ENCODE data around the gene NECAB3.

The NECAB3 gene

DNA sequence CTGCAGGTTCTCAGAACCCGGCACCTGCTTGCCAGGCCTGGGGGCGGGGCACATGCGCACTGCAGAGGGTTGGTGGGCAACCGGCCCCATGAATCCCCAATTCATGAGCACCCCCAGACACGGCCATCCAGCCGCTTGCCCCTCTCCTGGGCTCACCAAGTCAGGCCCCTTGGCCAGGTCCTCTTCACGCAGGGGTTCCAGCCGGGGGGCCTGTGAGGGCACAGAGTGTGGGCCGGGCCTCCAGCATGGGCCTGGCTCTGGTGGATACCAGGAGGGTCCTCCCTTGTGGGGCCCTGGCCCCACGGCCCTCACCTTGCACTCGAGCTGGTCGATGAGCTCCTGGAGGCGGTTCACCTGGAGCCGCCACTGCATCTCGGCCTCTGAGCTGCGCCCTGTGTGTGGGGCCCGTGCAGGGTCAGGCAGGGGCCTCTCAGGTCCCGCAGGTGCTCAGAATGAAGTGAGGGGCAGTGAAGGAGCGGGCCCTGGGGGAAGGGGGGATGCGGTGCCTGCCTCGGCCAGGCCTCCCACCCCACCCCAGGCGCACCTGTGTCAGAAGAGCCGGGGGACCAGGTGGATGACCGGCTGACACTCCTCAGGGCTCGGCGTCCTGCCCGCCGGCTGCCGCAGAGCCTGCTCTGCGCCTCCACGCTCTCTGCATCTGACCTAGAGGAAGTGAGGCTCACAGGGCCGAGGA lies 14.7 kb downstream of the NECAB3 start:
- no peak overlapping the region for H3K27ac ChIP-seq (ENCODE audit: low read length)
- no peak overlapping the region for H3K4me3 ChIP-seq (ENCODE audit: low read length in 2 of 2)
- H3K9ac ChIP-seq (ENCODE audit: low read length in 2 of 2): no peak overlapping the region
- peaks cover 22% of the 10 kb centered on the region for H3K4me1 ChIP-seq (ENCODE audit: control insufficient read depth, insufficient read depth, low read length)
- H3K27me3 ChIP-seq (ENCODE audit: control insufficient read depth in 1 of 2, insufficient read depth in 2 of 2, low read length in 2 of 2): no peaks in the 10 kb centered on the region
- H3K36me3 ChIP-seq (ENCODE audit: control insufficient read depth in 2 of 2, insufficient read depth in 2 of 2, low read length in 2 of 2): peaks cover 14 to 17% of the 10 kb centered on the region in 2 donors
- no peaks in the 10 kb centered on the region for H3K9me3 ChIP-seq (ENCODE audit: control insufficient read depth in 2 of 2, low read length in 2 of 2)

DNA sequence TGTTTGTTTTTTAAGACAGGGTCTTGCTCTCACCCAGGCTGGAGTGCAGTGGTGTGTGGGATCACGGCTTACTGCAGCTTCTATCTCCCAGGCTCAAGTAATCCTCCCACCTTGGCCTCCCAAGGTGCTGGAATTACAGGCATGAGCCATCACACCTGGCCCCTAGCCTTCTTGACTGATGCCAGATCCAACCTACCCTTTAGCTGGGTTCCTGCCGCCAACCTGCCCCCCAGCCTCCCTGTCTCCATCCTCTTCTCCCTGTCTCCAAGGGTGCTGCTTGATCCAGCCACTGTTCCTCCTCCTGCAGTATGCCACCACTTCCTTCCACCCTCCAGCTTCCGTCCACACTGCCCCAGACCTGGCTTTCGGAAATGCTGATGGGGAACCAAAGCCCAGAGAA lies 15.3 kb downstream of the NECAB3 start:
- H3K4me3 ChIP-seq (ENCODE audit: low read length in 2 of 2): no peak overlapping the region
- H3K9me3 ChIP-seq (ENCODE audit: control insufficient read depth in 2 of 2, low read length in 2 of 2): no peaks in the 10 kb centered on the region
- peaks cover 14 to 17% of the 10 kb centered on the region in 2 donors for H3K36me3 ChIP-seq (ENCODE audit: control insufficient read depth in 2 of 2, insufficient read depth in 2 of 2, low read length in 2 of 2)
- H3K9ac ChIP-seq (ENCODE audit: low read length in 2 of 2): no peak overlapping the region
- H3K4me1 ChIP-seq (ENCODE audit: control insufficient read depth, insufficient read depth, low read length): peaks cover 18% of the 10 kb centered on the region
- no peak overlapping the region for H3K27ac ChIP-seq (ENCODE audit: low read length)
- H3K27me3 ChIP-seq (ENCODE audit: control insufficient read depth in 1 of 2, insufficient read depth in 2 of 2, low read length in 2 of 2): no peaks in the 10 kb centered on the region

DNA sequence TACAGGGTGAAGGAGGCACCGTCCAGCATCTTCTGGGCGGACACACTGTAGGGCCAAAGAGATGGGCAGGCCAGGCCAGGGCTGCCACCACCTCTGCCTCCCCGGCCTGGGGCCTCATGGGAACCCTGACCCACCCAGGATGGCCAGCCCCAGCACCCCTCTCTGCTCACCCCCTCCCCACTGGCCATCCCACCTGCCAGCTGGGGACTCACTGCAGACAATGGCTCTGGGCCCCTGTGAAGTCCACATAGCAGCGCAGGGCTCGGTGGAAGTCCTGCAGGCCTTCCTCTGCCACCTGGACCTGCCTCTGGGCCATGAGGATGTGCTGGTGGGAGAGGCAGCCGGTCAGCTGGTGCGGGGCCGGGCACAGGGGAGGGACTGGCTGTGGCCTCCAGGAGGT lies 15.7 kb downstream of the NECAB3 start:
- H3K36me3 ChIP-seq (ENCODE audit: control insufficient read depth in 2 of 2, insufficient read depth in 2 of 2, low read length in 2 of 2): peaks cover 14 to 17% of the 10 kb centered on the region in 2 donors
- no peak overlapping the region for H3K27ac ChIP-seq (ENCODE audit: low read length)
- H3K4me3 ChIP-seq (ENCODE audit: low read length in 2 of 2): no peak overlapping the region
- H3K4me1 ChIP-seq (ENCODE audit: control insufficient read depth, insufficient read depth, low read length): peaks cover 18% of the 10 kb centered on the region
- no peaks in the 10 kb centered on the region for H3K27me3 ChIP-seq (ENCODE audit: control insufficient read depth in 1 of 2, insufficient read depth in 2 of 2, low read length in 2 of 2)
- no peak overlapping the region for H3K9ac ChIP-seq (ENCODE audit: low read length in 2 of 2)
- no peaks in the 10 kb centered on the region for H3K9me3 ChIP-seq (ENCODE audit: control insufficient read depth in 2 of 2, low read length in 2 of 2)

DNA sequence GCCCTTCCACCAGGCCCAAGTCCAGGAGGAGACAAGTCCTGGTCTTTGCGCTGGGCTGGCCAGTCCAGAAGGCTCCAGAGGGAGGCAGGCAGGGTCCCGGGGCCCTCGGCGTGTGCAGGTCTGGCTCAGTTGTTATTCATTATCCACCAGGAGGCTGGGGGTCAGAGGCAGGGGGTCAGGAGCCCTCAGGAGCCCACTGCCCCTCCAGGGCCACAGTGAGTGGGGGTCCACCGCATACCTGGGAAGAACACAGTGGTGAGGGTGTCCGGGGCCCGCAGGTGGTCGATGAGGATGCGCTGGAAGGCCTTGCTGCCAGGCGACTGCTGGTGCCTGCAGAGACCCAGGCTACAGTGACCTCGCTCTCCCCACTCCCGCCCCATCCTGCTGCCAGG lies 16.5 kb downstream of the NECAB3 start:
- Histone ChIP-seq H3K4me1 (ENCODE audit: control insufficient read depth, insufficient read depth, low read length) (peaks cover 20% of the 10 kb centered on the region), H3K36me3 (ENCODE audit: control insufficient read depth in 2 of 2, insufficient read depth in 2 of 2, low read length in 2 of 2) (peaks cover 14 to 17% of the 10 kb centered on the region in 2 donors), H3K27ac (ENCODE audit: low read length) (no peak overlapping the region), H3K4me3 (ENCODE audit: low read length in 2 of 2) (no peak overlapping the region), H3K9me3 (ENCODE audit: control insufficient read depth in 2 of 2, low read length in 2 of 2) (no peaks in the 10 kb centered on the region), H3K9ac (ENCODE audit: low read length in 2 of 2) (no peak overlapping the region), H3K27me3 (ENCODE audit: control insufficient read depth in 1 of 2, insufficient read depth in 2 of 2, low read length in 2 of 2) (no peaks in the 10 kb centered on the region)

DNA sequence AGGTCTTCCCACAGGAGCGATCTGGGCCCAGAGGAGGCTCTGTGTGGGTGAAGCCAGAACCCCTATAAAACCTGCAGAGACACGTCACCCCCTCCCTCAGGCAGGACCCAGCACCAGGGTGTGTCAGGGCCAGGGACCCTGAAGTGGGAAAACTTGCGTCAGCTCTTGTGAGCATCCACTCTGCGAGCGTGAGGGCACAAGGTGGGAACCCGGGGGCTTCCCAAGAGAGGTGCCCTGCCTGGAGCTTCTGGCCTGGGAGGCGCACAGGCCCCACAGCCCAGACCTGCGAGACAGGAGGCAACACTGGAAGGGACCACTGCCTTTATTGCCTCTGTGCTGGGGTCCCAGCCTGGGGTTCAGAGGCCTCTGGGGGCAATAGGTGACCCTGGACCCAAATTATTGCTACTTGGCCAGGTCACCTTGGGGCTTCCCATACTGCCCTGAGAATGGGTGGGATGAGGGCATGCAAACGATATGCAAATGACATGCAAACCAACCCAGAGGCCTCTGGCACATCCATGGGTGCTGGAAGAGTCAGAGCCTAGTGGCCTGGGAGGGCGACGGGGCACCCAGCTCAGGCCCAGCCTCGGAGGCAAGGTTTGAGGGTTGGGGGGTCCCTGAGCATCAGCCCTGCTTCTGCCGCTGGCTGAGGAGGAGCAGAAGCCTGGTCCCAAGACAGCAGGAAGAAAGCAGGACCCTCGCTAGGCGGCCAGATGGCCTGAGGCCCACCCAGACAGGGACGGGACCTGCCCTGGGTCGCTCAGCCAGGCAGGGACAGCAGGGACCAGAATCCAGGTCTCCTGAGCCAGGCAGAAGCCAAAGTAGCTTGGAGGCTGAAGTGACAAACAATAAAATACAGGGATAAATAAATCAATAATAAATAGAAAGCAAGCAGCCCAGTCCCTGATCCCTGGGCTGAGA lies 17.2 kb downstream of the NECAB3 start:
- Histone ChIP-seq H3K27ac (ENCODE audit: low read length) (no peak overlapping the region), H3K9ac (ENCODE audit: low read length in 2 of 2) (no peak overlapping the region), H3K4me1 (ENCODE audit: control insufficient read depth, insufficient read depth, low read length) (peaks cover 14% of the 10 kb centered on the region), H3K4me3 (ENCODE audit: low read length in 2 of 2) (no peak overlapping the region), H3K27me3 (ENCODE audit: control insufficient read depth in 1 of 2, insufficient read depth in 2 of 2, low read length in 2 of 2) (no peaks in the 10 kb centered on the region), H3K9me3 (ENCODE audit: control insufficient read depth in 2 of 2, low read length in 2 of 2) (no peaks in the 10 kb centered on the region), H3K36me3 (ENCODE audit: control insufficient read depth in 2 of 2, insufficient read depth in 2 of 2, low read length in 2 of 2) (peaks cover 14 to 17% of the 10 kb centered on the region in 2 donors)

DNA sequence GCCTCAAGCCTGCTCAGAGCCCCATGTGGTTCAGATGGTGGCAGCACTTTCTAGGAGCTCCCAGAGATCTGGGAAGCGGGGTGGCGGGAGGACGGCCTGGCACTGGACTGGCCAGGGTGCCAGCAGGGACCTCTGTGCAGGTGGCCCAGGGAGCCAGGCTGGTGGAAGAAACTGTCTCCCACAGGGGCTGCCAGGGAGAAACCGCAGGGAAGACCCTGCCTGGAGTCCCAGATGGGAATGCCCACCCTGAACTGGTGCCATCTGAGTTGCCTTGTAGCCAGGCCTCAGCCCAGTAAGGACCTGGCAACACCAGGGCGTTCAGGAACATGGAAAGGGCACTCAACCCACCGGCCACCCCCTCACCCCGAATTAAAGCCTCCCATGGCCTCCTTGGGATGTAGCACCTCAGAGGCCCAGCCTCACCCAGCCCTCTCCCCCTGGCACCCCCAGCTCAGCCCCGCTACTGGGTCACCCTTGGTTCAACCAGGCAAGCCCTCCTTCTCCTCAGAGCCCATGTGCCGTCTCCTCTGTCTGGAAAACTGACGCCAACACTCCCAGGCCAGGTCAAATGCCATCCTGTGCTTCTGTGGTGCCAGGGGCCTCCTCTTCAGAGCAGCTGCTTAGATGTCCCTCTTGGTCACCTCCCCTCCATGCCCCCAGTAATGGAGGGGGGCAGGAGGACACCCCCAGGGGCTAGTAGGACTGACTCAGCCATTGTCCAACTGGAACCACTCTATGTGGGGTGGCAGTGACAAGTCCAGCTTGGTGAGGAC lies 18.0 kb downstream of the NECAB3 start:
- no peak overlapping the region for H3K27ac ChIP-seq (ENCODE audit: low read length)
- H3K27me3 ChIP-seq (ENCODE audit: control insufficient read depth in 1 of 2, insufficient read depth in 2 of 2, low read length in 2 of 2): no peaks in the 10 kb centered on the region
- no peak overlapping the region for H3K4me3 ChIP-seq (ENCODE audit: low read length in 2 of 2)
- H3K9ac ChIP-seq (ENCODE audit: low read length in 2 of 2): no peak overlapping the region
- H3K4me1 ChIP-seq (ENCODE audit: control insufficient read depth, insufficient read depth, low read length): peaks cover 12% of the 10 kb centered on the region
- peaks cover 14 to 17% of the 10 kb centered on the region in 2 donors for H3K36me3 ChIP-seq (ENCODE audit: control insufficient read depth in 2 of 2, insufficient read depth in 2 of 2, low read length in 2 of 2)
- no peaks in the 10 kb centered on the region for H3K9me3 ChIP-seq (ENCODE audit: control insufficient read depth in 2 of 2, low read length in 2 of 2)

DNA sequence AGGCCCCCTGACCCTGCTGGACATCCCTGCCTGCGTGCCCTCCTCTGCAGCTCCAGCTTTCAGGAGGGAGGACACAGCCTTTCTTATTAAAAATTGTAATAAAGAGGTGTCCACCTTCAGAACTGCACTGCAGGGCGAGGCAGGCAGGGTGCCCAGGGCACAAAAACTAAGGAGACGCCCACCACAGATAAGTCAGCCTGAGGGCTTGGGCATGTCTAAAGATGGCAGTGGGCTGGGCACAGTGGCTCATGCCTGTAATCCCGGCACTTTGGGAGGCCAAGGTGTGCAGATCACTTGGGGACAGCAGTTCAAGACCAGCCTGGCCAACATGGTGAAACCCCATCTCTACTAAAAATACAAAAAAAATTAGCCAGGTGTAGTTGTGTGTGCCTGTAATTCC lies 19.1 kb downstream of the NECAB3 start:
- H3K27me3 ChIP-seq (ENCODE audit: control insufficient read depth in 1 of 2, insufficient read depth in 2 of 2, low read length in 2 of 2): no peaks in the 10 kb centered on the region
- no peak overlapping the region for H3K27ac ChIP-seq (ENCODE audit: low read length)
- no peak overlapping the region for H3K4me3 ChIP-seq (ENCODE audit: low read length in 2 of 2)
- no peaks in the 10 kb centered on the region for H3K9me3 ChIP-seq (ENCODE audit: control insufficient read depth in 2 of 2, low read length in 2 of 2)
- H3K4me1 ChIP-seq (ENCODE audit: control insufficient read depth, insufficient read depth, low read length): peaks cover 12% of the 10 kb centered on the region
- no peak overlapping the region for H3K9ac ChIP-seq (ENCODE audit: low read length in 2 of 2)
- H3K36me3 ChIP-seq (ENCODE audit: control insufficient read depth in 2 of 2, insufficient read depth in 2 of 2, low read length in 2 of 2): peaks cover 11 to 17% of the 10 kb centered on the region in 2 donors

DNA sequence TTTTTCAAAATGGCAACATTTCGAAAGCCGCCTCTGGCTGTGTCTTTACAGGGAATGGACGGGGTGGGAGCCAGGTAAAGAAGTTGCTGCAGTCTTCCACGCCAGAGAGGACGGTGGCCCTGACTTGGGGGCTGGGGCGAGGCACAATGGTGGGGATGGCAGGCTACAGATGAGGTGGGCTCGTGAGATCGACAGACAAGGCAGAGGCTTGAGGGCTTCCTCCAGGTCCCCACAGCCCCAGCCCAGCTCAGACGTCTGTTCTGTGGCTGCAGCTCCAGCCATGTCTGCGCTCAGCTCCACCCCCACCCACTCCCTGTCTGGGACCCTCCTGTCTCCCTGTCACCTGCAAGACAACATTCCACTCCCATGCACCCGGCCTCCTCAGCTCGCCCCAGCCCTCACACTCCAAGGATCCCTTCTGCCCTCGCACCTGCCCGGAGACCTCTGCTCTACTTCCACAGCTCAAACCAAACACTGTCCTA lies 19.5 kb downstream of the NECAB3 start:
- no peak overlapping the region for H3K4me3 ChIP-seq (ENCODE audit: low read length in 2 of 2)
- peaks cover 12% of the 10 kb centered on the region for H3K4me1 ChIP-seq (ENCODE audit: control insufficient read depth, insufficient read depth, low read length)
- H3K9me3 ChIP-seq (ENCODE audit: control insufficient read depth in 2 of 2, low read length in 2 of 2): no peaks in the 10 kb centered on the region
- peaks cover 7 to 16% of the 10 kb centered on the region in 2 donors for H3K36me3 ChIP-seq (ENCODE audit: control insufficient read depth in 2 of 2, insufficient read depth in 2 of 2, low read length in 2 of 2)
- H3K9ac ChIP-seq (ENCODE audit: low read length in 2 of 2): no peak overlapping the region
- no peaks in the 10 kb centered on the region for H3K27me3 ChIP-seq (ENCODE audit: control insufficient read depth in 1 of 2, insufficient read depth in 2 of 2, low read length in 2 of 2)
- no peak overlapping the region for H3K27ac ChIP-seq (ENCODE audit: low read length)

DNA sequence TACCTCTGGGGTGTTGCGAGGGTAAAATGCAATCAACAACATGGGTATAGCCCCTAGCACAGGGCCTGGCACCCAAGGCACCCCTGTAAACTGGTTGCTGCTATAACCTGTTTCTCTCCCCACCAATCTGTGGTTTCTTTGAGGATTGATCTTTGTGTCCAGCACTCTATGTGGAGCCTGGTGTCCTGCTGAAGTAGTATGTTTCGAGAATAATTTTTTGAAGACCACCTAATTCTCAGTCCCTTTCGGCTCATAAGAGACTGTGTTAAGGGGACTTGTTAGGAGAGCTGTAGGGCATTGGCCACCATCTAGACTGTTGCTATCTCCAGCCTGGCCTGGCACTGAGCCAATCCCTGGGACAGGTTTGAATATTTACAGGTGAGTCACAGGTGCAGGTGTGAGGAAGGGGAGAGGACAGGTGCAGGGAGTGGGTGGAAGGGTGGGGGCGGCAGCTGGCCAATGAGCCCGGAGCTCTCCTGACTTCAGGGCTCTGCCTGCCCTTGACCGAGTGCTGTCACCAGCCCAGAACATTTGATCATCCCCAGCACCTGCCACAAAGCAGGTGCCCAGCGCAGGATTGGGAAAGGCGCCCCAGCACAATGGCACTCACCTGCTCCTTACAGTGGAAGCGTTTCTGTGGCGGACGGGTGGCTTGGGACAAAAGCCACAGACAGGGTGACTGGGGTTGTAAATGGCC lies 20.2 kb downstream of the NECAB3 start:
- no peaks in the 10 kb centered on the region for H3K27me3 ChIP-seq (ENCODE audit: control insufficient read depth in 1 of 2, insufficient read depth in 2 of 2, low read length in 2 of 2)
- peaks cover 7 to 12% of the 10 kb centered on the region in 2 donors for H3K36me3 ChIP-seq (ENCODE audit: control insufficient read depth in 2 of 2, insufficient read depth in 2 of 2, low read length in 2 of 2)
- H3K27ac ChIP-seq (ENCODE audit: low read length): no peak overlapping the region
- H3K9ac ChIP-seq (ENCODE audit: low read length in 2 of 2): peak overlapping the region; percentile 52 to 73
- peak overlapping the region in 1 of 2 donors; percentile 64 for H3K4me3 ChIP-seq (ENCODE audit: low read length in 2 of 2)
- peaks cover 17% of the 10 kb centered on the region for H3K4me1 ChIP-seq (ENCODE audit: control insufficient read depth, insufficient read depth, low read length)
- no peaks in the 10 kb centered on the region for H3K9me3 ChIP-seq (ENCODE audit: control insufficient read depth in 2 of 2, low read length in 2 of 2)

Measured in stomach smooth muscle (tissue), 2 donors.